Stimulated activated CD4-positive, alpha-beta T cell treated with anti-CD3 and anti-CD28 coated beads, Interleukin-2, amount 100 ng/mL, for 48 hours (primary cell): Measurements from ENCODE around the gene NOX4.
"Not testable (repeated sequence)": the region's sequence is repeated elsewhere in the genome, so short reads cannot be mapped to it uniquely, and the experiment has no call there.

Source experiments
- DNase-seq, 2 donors: peaks; one replicate each; pipeline ENCODE4 v3.0.0-alpha.2; 2020

Gene NOX4

GRCh38 chr11:89457190-89457589 is 34.0 kb downstream of the NOX4 start:
- no peak for DNase-seq

GRCh38 chr11:89456681-89457080 is 34.5 kb downstream of the NOX4 start:
- no peak for DNase-seq

GRCh38 chr11:89452780-89453179 is 38.4 kb downstream of the NOX4 start:
- DNase-seq = no peak

GRCh38 chr11:89447845-89448244 is 43.3 kb downstream of the NOX4 start:
- DNase-seq = no peak

- no peak for DNase-seq
Measured at GRCh38 chr11:89443361-89444322, 47.5 kb downstream of the NOX4 start.

- DNase-seq = no peak
Measured at GRCh38 chr11:89442801-89443200, 48.4 kb downstream of the NOX4 start.

GRCh38 chr11:89441606-89442005 is 49.6 kb downstream of the NOX4 start:
- no peak for DNase-seq

GRCh38 chr11:89437317-89437716 is 53.9 kb downstream of the NOX4 start:
- DNase-seq = no peak

- DNase-seq = no peak
Measured at GRCh38 chr11:89436071-89436470, 55.1 kb downstream of the NOX4 start.

GRCh38 chr11:89433278-89433677 is 57.9 kb downstream of the NOX4 start:
- DNase-seq = no peak

GRCh38 chr11:89432182-89432581 is 59.0 kb downstream of the NOX4 start:
- DNase-seq = not testable (repeated sequence)

GRCh38 chr11:89426501-89426900 is 64.7 kb downstream of the NOX4 start:
- not testable (repeated sequence) for DNase-seq

GRCh38 chr11:89421718-89422117 is 69.5 kb downstream of the NOX4 start:
- DNase-seq = no peak

GRCh38 chr11:89420981-89421380 is 70.2 kb downstream of the NOX4 start:
- no peak for DNase-seq

- DNase-seq = no peak
Measured at GRCh38 chr11:89416961-89417360, 74.2 kb downstream of the NOX4 start.

GRCh38 chr11:89411112-89411511 is 80.1 kb downstream of the NOX4 start:
- DNase-seq = not testable (repeated sequence)

GRCh38 chr11:89410666-89411065 is 80.5 kb downstream of the NOX4 start:
- not testable (repeated sequence) for DNase-seq

- not testable (repeated sequence) for DNase-seq
Measured at GRCh38 chr11:89408441-89408840, 82.7 kb downstream of the NOX4 start.

- DNase-seq = no peak
Measured at GRCh38 chr11:89405629-89406028, 85.5 kb downstream of the NOX4 start.

GRCh38 chr11:89391654-89392053 is 99.5 kb downstream of the NOX4 start:
- not testable (repeated sequence) for DNase-seq

- not testable (repeated sequence) for DNase-seq
Measured at GRCh38 chr11:89387501-89387900, 103.7 kb downstream of the NOX4 start.

GRCh38 chr11:89382986-89383385 is 108.2 kb downstream of the NOX4 start:
- DNase-seq = not testable (repeated sequence)

GRCh38 chr11:89381094-89381493 is 110.1 kb downstream of the NOX4 start:
- no peak for DNase-seq

- not testable (repeated sequence) for DNase-seq
Measured at GRCh38 chr11:89379976-89380771, 111.0 kb downstream of the NOX4 start.
